ENCODE results near the gene MARCHF2.

GRCh38 chr19:8458380-8458779 lies 45.3 kb downstream of the MARCHF2 start:
- TF ChIP-seq, protein P1, sequence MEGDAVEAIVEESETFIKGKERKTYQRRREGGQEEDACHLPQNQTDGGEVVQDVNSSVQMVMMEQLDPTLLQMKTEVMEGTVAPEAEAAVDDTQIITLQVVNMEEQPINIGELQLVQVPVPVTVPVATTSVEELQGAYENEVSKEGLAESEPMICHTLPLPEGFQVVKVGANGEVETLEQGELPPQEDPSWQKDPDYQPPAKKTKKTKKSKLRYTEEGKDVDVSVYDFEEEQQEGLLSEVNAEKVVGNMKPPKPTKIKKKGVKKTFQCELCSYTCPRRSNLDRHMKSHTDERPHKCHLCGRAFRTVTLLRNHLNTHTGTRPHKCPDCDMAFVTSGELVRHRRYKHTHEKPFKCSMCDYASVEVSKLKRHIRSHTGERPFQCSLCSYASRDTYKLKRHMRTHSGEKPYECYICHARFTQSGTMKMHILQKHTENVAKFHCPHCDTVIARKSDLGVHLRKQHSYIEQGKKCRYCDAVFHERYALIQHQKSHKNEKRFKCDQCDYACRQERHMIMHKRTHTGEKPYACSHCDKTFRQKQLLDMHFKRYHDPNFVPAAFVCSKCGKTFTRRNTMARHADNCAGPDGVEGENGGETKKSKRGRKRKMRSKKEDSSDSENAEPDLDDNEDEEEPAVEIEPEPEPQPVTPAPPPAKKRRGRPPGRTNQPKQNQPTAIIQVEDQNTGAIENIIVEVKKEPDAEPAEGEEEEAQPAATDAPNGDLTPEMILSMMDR (IDR thresholded peaks at IDR 0.05; ENCODE audit: low read depth, low read length): no peak
- TF ChIP-seq POLR2A (IDR thresholded peaks at IDR 0.05; ENCODE audit: extremely low read depth, insufficient read length): no peak
- no peak for TF ChIP-seq MAX (IDR thresholded peaks at IDR 0.05; ENCODE audit: low read depth, low read length)

Measured in NB4 (cell line).